Ovary (tissue), 9 donors: Measurements from ENCODE around the gene PGBD2. TPM values are rescaled to one million over a fixed set of nuclear protein-coding genes. Genes with fewer than 3 reads are reported as not detected.
"Not testable (repeated sequence)": the region's sequence is repeated elsewhere in the genome, so short reads cannot be mapped to it uniquely, and the experiment has no call there.

Experiments
- DNase-seq, 5 donors: peaks; one replicate each; pipeline ENCODE4 v3.0.0-alpha.2; 2019 to 2020
- H3K27ac ChIP-seq, 2 donors: fragments of 200-600 bp; one replicate each; pipeline versions ENCODE4 v1.5.1 to v1.8.0; 2019 to 2022
- H3K27me3 ChIP-seq: fragments of 200-600 bp; one replicate; pipeline ENCODE4 v1.8.0; 2022
- H3K36me3 ChIP-seq: fragments of 200-600 bp; sonication (generic); one replicate; pipeline ENCODE4 v1.5.1; 2019
- H3K4me1 ChIP-seq: one replicate; pipeline ENCODE4 v1.8.1; 2013; ENCODE audit warnings: mild to moderate bottlenecking, moderate library complexity; ENCODE audit not compliant: insufficient read depth
- H3K4me3 ChIP-seq: fragments of 200-600 bp; sonication (generic); one replicate; pipeline ENCODE4 v1.5.1; 2017
- H3K9me3 ChIP-seq, 2 donors: fragments of 200-600 bp in 1 of 2; sonication (generic) in 1 of 2; one replicate each; pipeline versions ENCODE4 v1.5.1 to v1.8.1; 2013 to 2019; ENCODE audit warnings: mild to moderate bottlenecking in 1 of 2, moderate library complexity in 1 of 2
- CTCF ChIP-seq, 3 donors: fragments of 450-650 bp in 2 of 3; fragments of 200-600 bp in 1 of 3; IDR thresholded peaks; one replicate each; pipeline versions ENCODE4 v1.5.1 to v1.8.0; 2016 to 2022; ENCODE audit warnings: antibody characterized with exemption in 3 of 3, mild to moderate bottlenecking in 1 of 3
- EP300 ChIP-seq: sonication (generic); formaldehyde crosslinking; IDR thresholded peaks from one replicate; pipeline ENCODE4 v1.6.1; 2017; ENCODE audit warnings: antibody characterized with exemption
- POLR2A ChIP-seq: fragments of 450-650 bp; IDR thresholded peaks from one replicate; pipeline ENCODE4 v1.6.1; 2017; ENCODE audit warnings: antibody characterized with exemption, mild to moderate bottlenecking, moderate library complexity
- WGBS, 3 donors: extraction: QIAGEN DNeasy Blood & Tissue Kit in 1 of 3; methylation state at CpG; one replicate each; pipeline versions ENCODE4 v1.1.5 to v1.1.7; 2013 to 2017; 5-methylcytosine and 5-hydroxymethylcytosine counted together
- intact Hi-C, 4 donors: fragments of 100-400 bp; cut with DNase I; formaldehyde crosslinking; loops; one replicate each; pipeline versions ENCODE4 v1.11.0 to v1.15.1; 2022 to 2023
- polyA plus RNA-seq, 2 donors: library from polyadenylated mRNA; stranded (reverse); fragments of 200-250 nt in 1 of 2; fragments of 350-450 nt in 1 of 2; fragmentation: Illumina TruSeq in 1 of 2; extraction: RNeasy Lipid Tissue Mini Kit (QIAGEN cat#74804) in 1 of 2; gene quantifications; one replicate each; pipeline ENCODE4 v1.2.3, GENCODE V29; 2013 to 2014
- total RNA-seq, 7 donors: library from RNA; depleted of rRNA in 2 of 7; stranded (reverse); fragments of >200 nt in 2 of 7; fragmentation: NEBNext Ultra II Directional in 3 of 7; extraction: Animal tissue kit (Norgen Biotek cat#: 25700) in 3 of 7; gene quantifications; one replicate each; pipeline versions ENCODE4 v1.1.0 to v1.2.4, GENCODE V29; 2016 to 2023
- donor health status: DM: no; HTN: no; CAD: no; lungs with moderate emphysema.
- donor health status: DM: no; HTN: no; CAD: no.
- donor health status: Bipolar disorder and iron deficiency.
- donor health status: DM: yes; HTN: yes; CAD: no.
- donor health status: DM: no; HTN: no; CAD: no.
- donor health status: DM: yes; HTN: yes; CAD: no.

PGBD2 gene
- total and polyA plus RNA-seq, 9 donors: 3.9 to 10.7 (median 7.1) TPM

- H3K9me3 ChIP-seq: no peaks in the 10 kb centered on the region
- H3K4me3 ChIP-seq: peak overlapping the region; percentile 69
- H3K4me1 ChIP-seq: no peaks in the 10 kb centered on the region
- no peaks in the 10 kb centered on the region for H3K27me3 ChIP-seq
- 0 to 1% (median 0%) methylated on average over 41 of the region's 41 CpGs for WGBS, 3 donors
- intact Hi-C loops: no loop called here
- H3K27ac ChIP-seq: peak overlapping the region; percentile 94 to 95
- no peaks in the 10 kb centered on the region for H3K36me3 ChIP-seq
- peak; percentile 95 to 98 (median 97) for DNase-seq
- TF ChIP-seq POLR2A: peak; percentile 50
- no peak for TF ChIP-seq EP300
These were observed 32.5 kb upstream of the PGBD2 start for GRCh38 chr1:248873409-248873992.

GRCh38 chr1:248873993-248874533 is 32.0 kb upstream of the PGBD2 start:
- intact Hi-C loops: no loop called here
- Histone ChIP-seq H3K4me1 (no peaks in the 10 kb centered on the region), H3K4me3 (peak overlapping the region; percentile 69), H3K27ac (peak overlapping the region; percentile 94 to 95), H3K9me3 (no peaks in the 10 kb centered on the region), H3K27me3 (no peaks in the 10 kb centered on the region), H3K36me3 (no peaks in the 10 kb centered on the region)
- peak; percentile 71 to 90 (median 84) for DNase-seq
- peak; percentile 17 for TF ChIP-seq EP300
- no peak for TF ChIP-seq CTCF (IDR thresholded peaks at IDR 0.05)
- WGBS, 3 donors: 3 to 4% (median 4%) methylated on average over 23 of the region's 23 CpGs

GRCh38 chr1:248881261-248881660 is 24.8 kb upstream of the PGBD2 start:
- no peak overlapping the region for H3K4me3 ChIP-seq
- no peaks in the 10 kb centered on the region for H3K4me1 ChIP-seq
- DNase-seq: no peak
- 79 to 95% (median 82%) methylated on average over 1 of the region's 1 CpG for WGBS, 3 donors
- no peak overlapping the region for H3K27ac ChIP-seq
- intact Hi-C loops: no loop called here
- no peaks in the 10 kb centered on the region for H3K9me3 ChIP-seq
- no peak for TF ChIP-seq POLR2A
- TF ChIP-seq EP300: no peak
- TF ChIP-seq CTCF (IDR thresholded peaks at IDR 0.05): no peak
- H3K36me3 ChIP-seq: no peaks in the 10 kb centered on the region
- no peaks in the 10 kb centered on the region for H3K27me3 ChIP-seq

GRCh38 chr1:248882427-248882826 is 23.6 kb upstream of the PGBD2 start:
- H3K36me3 ChIP-seq, H3K27me3 ChIP-seq, H3K4me3 ChIP-seq, H3K27ac ChIP-seq, intact Hi-C loops, H3K9me3 ChIP-seq, DNase-seq, H3K4me1 ChIP-seq: not testable (repeated sequence)
- WGBS, 3 donors: 68 to 78% (median 77%) methylated on average over 7 of the region's 7 CpGs

DNA sequence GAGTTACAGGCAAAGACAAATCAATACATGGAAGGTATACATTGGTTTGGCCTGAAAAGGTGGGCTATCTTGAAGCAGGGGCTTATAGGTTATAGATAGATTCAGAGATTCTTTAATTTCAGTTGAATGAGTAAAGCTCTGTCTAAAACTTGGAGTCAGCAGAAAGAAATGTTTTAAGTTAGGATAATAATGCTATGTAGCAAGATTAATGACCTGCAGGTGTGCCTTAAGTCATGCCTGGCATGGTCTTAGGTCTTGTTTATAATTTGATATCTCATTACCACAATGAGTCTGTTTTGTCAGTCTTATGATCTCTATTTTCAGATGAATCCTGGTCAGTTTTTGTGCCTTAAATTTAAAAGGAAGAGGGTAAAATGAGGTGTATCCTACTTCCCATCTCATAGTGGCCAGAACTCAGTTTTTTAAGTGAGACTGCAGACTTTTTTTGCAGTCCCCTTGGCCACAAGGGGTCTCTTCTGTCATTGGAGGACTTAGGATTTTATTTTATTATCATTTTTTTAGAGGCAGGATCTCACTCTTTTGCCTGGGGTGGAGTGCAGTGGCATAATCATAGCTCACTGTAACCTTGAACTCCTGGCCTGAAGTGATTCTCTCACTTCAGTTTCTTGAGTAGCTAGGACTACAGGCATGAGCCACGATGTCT is 21.3 kb upstream of the PGBD2 start:
- intact Hi-C loops: no loop called here

More for the DNA sequence above, 21.3 kb upstream of the PGBD2 start:
- DNase-seq: no peak
- peaks cover 1% of the 10 kb centered on the region for H3K4me1 ChIP-seq
- no peak overlapping the region for H3K4me3 ChIP-seq
- H3K36me3 ChIP-seq: no peaks in the 10 kb centered on the region
- H3K27ac ChIP-seq: no peak overlapping the region
- H3K9me3 ChIP-seq: no peaks in the 10 kb centered on the region
- WGBS, 3 donors: 5 to 39% (median 10%) methylated on average over 1 of the region's 1 CpG
- H3K27me3 ChIP-seq: no peaks in the 10 kb centered on the region
- TF ChIP-seq CTCF (IDR thresholded peaks at IDR 0.05): no peak
- TF ChIP-seq POLR2A: no peak
- TF ChIP-seq EP300: no peak
